ENCODE data around the gene SATB1.

- TF ChIP-seq, protein P1, sequence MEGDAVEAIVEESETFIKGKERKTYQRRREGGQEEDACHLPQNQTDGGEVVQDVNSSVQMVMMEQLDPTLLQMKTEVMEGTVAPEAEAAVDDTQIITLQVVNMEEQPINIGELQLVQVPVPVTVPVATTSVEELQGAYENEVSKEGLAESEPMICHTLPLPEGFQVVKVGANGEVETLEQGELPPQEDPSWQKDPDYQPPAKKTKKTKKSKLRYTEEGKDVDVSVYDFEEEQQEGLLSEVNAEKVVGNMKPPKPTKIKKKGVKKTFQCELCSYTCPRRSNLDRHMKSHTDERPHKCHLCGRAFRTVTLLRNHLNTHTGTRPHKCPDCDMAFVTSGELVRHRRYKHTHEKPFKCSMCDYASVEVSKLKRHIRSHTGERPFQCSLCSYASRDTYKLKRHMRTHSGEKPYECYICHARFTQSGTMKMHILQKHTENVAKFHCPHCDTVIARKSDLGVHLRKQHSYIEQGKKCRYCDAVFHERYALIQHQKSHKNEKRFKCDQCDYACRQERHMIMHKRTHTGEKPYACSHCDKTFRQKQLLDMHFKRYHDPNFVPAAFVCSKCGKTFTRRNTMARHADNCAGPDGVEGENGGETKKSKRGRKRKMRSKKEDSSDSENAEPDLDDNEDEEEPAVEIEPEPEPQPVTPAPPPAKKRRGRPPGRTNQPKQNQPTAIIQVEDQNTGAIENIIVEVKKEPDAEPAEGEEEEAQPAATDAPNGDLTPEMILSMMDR (conservative IDR thresholded peaks at IDR 0.05) = no peak
- no peak for TF ChIP-seq EZH2 (IDR thresholded peaks at IDR 0.05; ENCODE audit: low read depth)
These were observed 2.2 kb downstream of the SATB1 start for GRCh38 chr3:18422972-18423371.

All from PC-9 (cell line).